ENCODE data around the gene ERAP2. TPM values are rescaled to one million over a fixed set of nuclear protein-coding genes. Genes with fewer than 3 reads are reported as not detected.

Gene ERAP2
- total RNA-seq, 2 donors from 2014 or later = 7.5 to 24.7 TPM

GRCh38 chr5:96855031-96855872 is 21.0 kb upstream of the ERAP2 start:
- Histone ChIP-seq H3K27ac (no peak overlapping the region), H3K27me3 (no peaks in the 10 kb centered on the region), H3K9me3 (no peaks in the 10 kb centered on the region), H3K4me3 (no peak overlapping the region), H3K36me3 (replicated peaks in 1 of 2; ENCODE audit: insufficient read depth in 1 of 2, low read depth in 2 of 2) (no peaks in the 10 kb centered on the region), H3K4me1 (no peaks in the 10 kb centered on the region)
- WGBS, 2 donors = 70 to 81% methylated on average over 6 of the region's 6 CpGs
- no peak for DNase-seq
- intact Hi-C loops (cut with DNase I) = no loop called here
- TF ChIP-seq POLR2A (IDR thresholded peaks at IDR 0.05) (no peak), CTCF (IDR thresholded peaks at IDR 0.05) (no peak)
- ATAC-seq = no peak

GRCh38 chr5:96856371-96856770 is 19.9 kb upstream of the ERAP2 start:
- no peak for DNase-seq
- intact Hi-C loops (cut with DNase I) = no loop called here
- TF ChIP-seq POLR2A (IDR thresholded peaks at IDR 0.05) (no peak), CTCF (IDR thresholded peaks at IDR 0.05) (no peak)
- ATAC-seq = no peak
- Histone ChIP-seq H3K4me3 (no peak overlapping the region), H3K4me1 (no peaks in the 10 kb centered on the region), H3K36me3 (replicated peaks in 1 of 2; ENCODE audit: insufficient read depth in 1 of 2, low read depth in 2 of 2) (no peaks in the 10 kb centered on the region), H3K27me3 (no peaks in the 10 kb centered on the region), H3K9me3 (no peaks in the 10 kb centered on the region), H3K27ac (no peak overlapping the region)
- WGBS, 2 donors = 68 to 74% methylated on average over 3 of the region's 3 CpGs

DNA sequence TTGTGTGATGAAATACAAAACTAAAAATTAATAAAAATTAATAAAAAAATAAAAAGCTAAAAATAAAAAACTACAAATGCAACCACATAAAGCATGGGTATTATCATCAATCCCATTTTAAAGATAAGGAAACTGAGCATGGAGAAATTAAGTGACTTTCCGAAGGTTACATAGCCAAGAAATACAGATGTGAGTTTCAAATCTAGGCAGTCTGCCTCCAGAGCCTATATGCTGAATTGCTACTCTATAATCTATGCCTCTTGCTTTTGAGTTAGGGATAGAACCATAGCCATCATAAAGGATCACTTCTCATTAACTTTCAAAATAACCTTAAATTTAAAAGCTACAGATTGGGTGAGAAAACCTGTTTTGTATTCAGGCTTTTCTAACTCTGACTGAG is 18.8 kb upstream of the ERAP2 start:
- H3K36me3 ChIP-seq (replicated peaks in 1 of 2; ENCODE audit: insufficient read depth in 1 of 2, low read depth in 2 of 2) = no peaks in the 10 kb centered on the region
- WGBS, 2 donors = 93 to 97% methylated on average over 1 of the region's 1 CpG
- H3K27ac ChIP-seq = no peak overlapping the region
- TF ChIP-seq CTCF (IDR thresholded peaks at IDR 0.05) = no peak
- TF ChIP-seq POLR2A (IDR thresholded peaks at IDR 0.05) = no peak
- no peaks in the 10 kb centered on the region for H3K9me3 ChIP-seq
- DNase-seq (no peak), ATAC-seq (no peak)
- no peaks in the 10 kb centered on the region for H3K27me3 ChIP-seq
- H3K4me1 ChIP-seq = no peaks in the 10 kb centered on the region
- no peak overlapping the region for H3K4me3 ChIP-seq
- intact Hi-C loops (cut with DNase I) = no loop called here

DNA sequence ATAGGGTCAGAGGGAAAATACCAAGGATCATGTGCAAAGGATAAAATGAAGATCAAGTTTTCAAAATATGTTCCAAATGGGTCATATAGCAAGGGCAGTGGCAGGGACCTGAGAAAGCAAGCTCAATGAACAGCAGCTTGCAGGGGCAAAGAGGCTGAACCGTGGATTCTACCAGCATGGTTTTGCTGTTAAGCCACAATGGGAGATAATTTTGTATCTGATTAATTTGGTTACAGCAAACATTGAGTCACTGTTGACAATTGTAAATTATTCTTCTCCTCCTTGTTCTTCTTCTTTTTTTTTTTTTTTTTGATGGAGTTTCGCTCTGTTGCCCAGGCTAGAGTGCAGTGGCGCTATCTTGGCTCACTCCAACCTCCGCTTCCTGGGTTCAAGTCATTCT is 18.4 kb upstream of the ERAP2 start:
- Histone ChIP-seq H3K27me3 (no peaks in the 10 kb centered on the region), H3K27ac (no peak overlapping the region), H3K4me3 (no peak overlapping the region), H3K36me3 (replicated peaks in 1 of 2; ENCODE audit: insufficient read depth in 1 of 2, low read depth in 2 of 2) (no peaks in the 10 kb centered on the region), H3K4me1 (no peaks in the 10 kb centered on the region), H3K9me3 (no peaks in the 10 kb centered on the region)
- intact Hi-C loops (cut with DNase I) = no loop called here
- no peak for TF ChIP-seq POLR2A (IDR thresholded peaks at IDR 0.05)
- TF ChIP-seq CTCF (IDR thresholded peaks at IDR 0.05) = no peak
- WGBS, 2 donors = 81 to 87% methylated on average over 4 of the region's 4 CpGs
- ATAC-seq (no peak), DNase-seq (no peak)

- Histone ChIP-seq H3K27ac (no peak overlapping the region), H3K36me3 (replicated peaks in 1 of 2; ENCODE audit: insufficient read depth in 1 of 2, low read depth in 2 of 2) (no peaks in the 10 kb centered on the region), H3K4me3 (no peak overlapping the region), H3K27me3 (no peaks in the 10 kb centered on the region), H3K4me1 (no peaks in the 10 kb centered on the region), H3K9me3 (no peaks in the 10 kb centered on the region)
- 83 to 87% methylated on average over 2 of the region's 2 CpGs for WGBS, 2 donors
- DNase-seq (no peak), ATAC-seq (no peak)
- intact Hi-C loops (cut with DNase I) = no loop called here
- TF ChIP-seq CTCF (IDR thresholded peaks at IDR 0.05) = no peak
- no peak for TF ChIP-seq POLR2A (IDR thresholded peaks at IDR 0.05)
Measured at GRCh38 chr5:96859375-96859774, 16.9 kb upstream of the ERAP2 start.
